ENCODE measurements around the gene NECTIN1.

Gene NECTIN1

DNA sequence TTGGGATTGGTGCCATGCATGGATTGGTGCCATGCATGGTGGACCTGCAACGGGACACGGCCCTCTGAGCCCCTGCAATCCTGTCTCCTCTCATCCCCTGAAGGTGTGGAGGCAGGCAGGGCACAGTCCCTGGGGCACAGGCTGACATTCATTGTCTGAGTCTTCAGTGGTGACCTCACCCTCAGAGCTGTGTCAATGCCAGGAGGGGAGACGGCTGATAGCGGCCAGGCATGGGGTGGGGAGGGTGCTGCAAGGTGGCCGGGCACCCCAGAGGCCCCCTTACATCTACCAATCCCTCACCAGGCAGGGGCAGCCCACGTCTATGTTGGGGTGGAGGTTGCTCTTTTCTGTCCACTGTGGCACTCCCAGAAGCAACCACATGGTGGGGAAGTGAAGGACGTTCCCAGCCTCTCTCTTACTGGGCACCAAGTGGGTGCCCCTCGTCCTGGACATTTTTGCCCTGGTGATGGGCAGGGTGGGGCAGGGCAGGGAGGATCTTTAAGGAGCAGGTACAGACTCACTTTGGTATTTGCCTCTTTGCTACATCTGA, 47.6 kb downstream of the NECTIN1 start:
- Histone ChIP-seq H3K27me3 (ENCODE audit: insufficient read depth, poor library complexity, severe bottlenecking) (no peaks in the 10 kb centered on the region), H3K4me3 (replicated peaks; ENCODE audit: insufficient read depth, low read length) (no peak overlapping the region), H3K27ac (replicated peaks) (peak overlapping the region; percentile 66)
- peak in 1 of 2 experiments; percentile 41 for DNase-seq (ENCODE audit: low read depth in 1 of 2, low spot score in 1 of 2)
- 0 out of 2 replicates have a peak, but pooled peaks have one; percentile 7 for TF ChIP-seq SPI1 (IDR thresholded peaks at IDR 0.05; ENCODE audit: borderline replicate concordance, low read depth)
- TF ChIP-seq CTCF (IDR thresholded peaks at IDR 0.05; ENCODE audit: insufficient read depth, low read length), result no peak
- TF ChIP-seq GABPA (IDR thresholded peaks at IDR 0.05; ENCODE audit: low read depth), result no peak
- 0 out of 2 replicates have a peak, but pooled peaks have one; percentile 9 for TF ChIP-seq POLR2AphosphoS5 (IDR thresholded peaks at IDR 0.05; ENCODE audit: low read depth)
- no peak for TF ChIP-seq REST (IDR thresholded peaks at IDR 0.05; ENCODE audit: insufficient replicate concordance, low read depth)

- peak in 1 of 2 experiments; percentile 68 for DNase-seq (ENCODE audit: low read depth in 1 of 2, low spot score in 1 of 2)
- H3K27me3 ChIP-seq (ENCODE audit: insufficient read depth, poor library complexity, severe bottlenecking), result no peaks in the 10 kb centered on the region
- TF ChIP-seq POLR2AphosphoS5 (IDR thresholded peaks at IDR 0.05; ENCODE audit: low read depth) (peak; percentile 18; the same call in 1 of the 2 replicates), GABPA (IDR thresholded peaks at IDR 0.05; ENCODE audit: low read depth) (no peak)
- peak overlapping the region; percentile 66 for H3K27ac ChIP-seq (replicated peaks)
- H3K4me3 ChIP-seq (replicated peaks; ENCODE audit: insufficient read depth, low read length), result no peak overlapping the region
Measured at GRCh38 chr11:119680541-119681360, 48.2 kb downstream of the NECTIN1 start.

DNA sequence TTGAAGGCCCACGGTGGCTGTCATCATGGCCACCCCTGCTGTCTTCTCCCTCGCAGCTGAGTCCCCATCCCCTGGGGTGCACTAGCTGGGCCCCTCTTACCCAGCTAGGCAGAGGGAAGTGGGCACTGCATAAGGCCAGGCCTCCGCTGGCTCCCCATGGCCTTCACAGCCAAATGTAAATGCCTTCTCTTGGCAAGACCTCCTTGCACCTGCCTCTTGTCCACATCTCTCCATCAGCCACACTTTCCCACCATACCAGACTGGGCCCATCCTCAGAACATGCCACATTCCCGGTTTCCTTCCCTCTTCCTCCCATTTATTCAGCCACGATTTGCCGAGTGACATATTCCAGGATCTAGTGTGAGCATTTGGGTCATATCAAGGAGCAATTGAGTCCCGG, 49.7 kb downstream of the NECTIN1 start:
- no peak for DNase-seq (ENCODE audit: low read depth in 1 of 2, low spot score in 1 of 2)

More for the DNA sequence above, 49.7 kb downstream of the NECTIN1 start:
- Histone ChIP-seq H3K27ac (replicated peaks) (peak overlapping the region; percentile 66; the same call in 1 of the 2 replicates), H3K27me3 (ENCODE audit: insufficient read depth, poor library complexity, severe bottlenecking) (no peaks in the 10 kb centered on the region), H3K4me3 (replicated peaks; ENCODE audit: insufficient read depth, low read length) (no peak overlapping the region)
- TF ChIP-seq GABPA (IDR thresholded peaks at IDR 0.05; ENCODE audit: low read depth) (no peak), REST (IDR thresholded peaks at IDR 0.05; ENCODE audit: insufficient replicate concordance, low read depth) (no peak), SPI1 (IDR thresholded peaks at IDR 0.05; ENCODE audit: borderline replicate concordance, low read depth) (no peak), POLR2AphosphoS5 (IDR thresholded peaks at IDR 0.05; ENCODE audit: low read depth) (no peak), CTCF (IDR thresholded peaks at IDR 0.05; ENCODE audit: insufficient read depth, low read length) (no peak)
